HUES64 (cell line): ENCODE results near the gene MUC5B.

ENCODE experiments used
- H3K27ac ChIP-seq: 2 replicates; pipeline ENCODE4 v1.7.0; 2013; ENCODE audit warnings: low read depth, low read length, inconsistent platforms
- H3K27me3 ChIP-seq: 2 replicates; pipeline ENCODE4 v1.6.1; 2013; ENCODE audit warnings: mild to moderate bottlenecking, low read length; ENCODE audit not compliant: insufficient read depth
- H3K36me3 ChIP-seq: 2 replicates; pipeline ENCODE4 v1.6.1; 2013; ENCODE audit warnings: mild to moderate bottlenecking, low read length; ENCODE audit not compliant: insufficient read depth
- H3K4me1 ChIP-seq: 2 replicates; pipeline ENCODE4 v1.6.1; 2013; ENCODE audit warnings: mild to moderate bottlenecking, low read length, moderate library complexity; ENCODE audit not compliant: insufficient read depth
- H3K4me3 ChIP-seq: 2 replicates; pipeline ENCODE4 v1.5.1; 2013; ENCODE audit warnings: mild to moderate bottlenecking, low read length, moderate library complexity
- H3K9ac ChIP-seq: 2 replicates; pipeline ENCODE4 v1.6.1; 2013; ENCODE audit warnings: mild to moderate bottlenecking, low read depth, low read length
- H3K9me3 ChIP-seq: 2 replicates; pipeline ENCODE4 v1.6.1; 2013; ENCODE audit warnings: low read depth, low read length; ENCODE audit not compliant: insufficient read depth
- WGBS: fragments of 150-250, 120-280 bp; methylation state at CpG from one replicate; pipeline ENCODE4 v1.1.7; 2013; ENCODE audit warnings: missing lambda C conversion rate; 5-methylcytosine and 5-hydroxymethylcytosine counted together

MUC5B gene

GRCh38 chr11:1193326-1194230 lies 29.3 kb upstream of the MUC5B start:
- Histone ChIP-seq H3K9ac (no peak overlapping the region), H3K9me3 (no peaks in the 10 kb centered on the region), H3K4me3 (no peak overlapping the region), H3K27ac (no peak overlapping the region), H3K27me3 (no peaks in the 10 kb centered on the region), H3K4me1 (no peaks in the 10 kb centered on the region), H3K36me3 (no peaks in the 10 kb centered on the region)
- 92% methylated on average over 43 of the region's 43 CpGs for WGBS

- no peak overlapping the region for H3K27ac ChIP-seq
- H3K4me3 ChIP-seq = no peak overlapping the region
- no peak overlapping the region for H3K9ac ChIP-seq
- H3K36me3 ChIP-seq = no peaks in the 10 kb centered on the region
- H3K9me3 ChIP-seq = no peaks in the 10 kb centered on the region
- WGBS = 95% methylated on average over 59 of the region's 59 CpGs
- H3K4me1 ChIP-seq = no peaks in the 10 kb centered on the region
- H3K27me3 ChIP-seq = no peaks in the 10 kb centered on the region
These were observed 28.5 kb upstream of the MUC5B start for GRCh38 chr11:1194231-1194976.

- 90% methylated on average over 30 of the region's 32 CpGs for WGBS
These were observed 27.7 kb upstream of the MUC5B start for GRCh38 chr11:1194977-1195681.

GRCh38 chr11:1195682-1196515 lies 27.0 kb upstream of the MUC5B start:
- no peak overlapping the region for H3K9ac ChIP-seq
- WGBS = 94% methylated on average over 41 of the region's 41 CpGs
- H3K4me1 ChIP-seq = no peaks in the 10 kb centered on the region
- no peak overlapping the region for H3K27ac ChIP-seq
- no peaks in the 10 kb centered on the region for H3K36me3 ChIP-seq
- no peaks in the 10 kb centered on the region for H3K27me3 ChIP-seq
- no peak overlapping the region for H3K4me3 ChIP-seq
- H3K9me3 ChIP-seq = no peaks in the 10 kb centered on the region

More at GRCh38 chr11:1194977-1195681, 27.7 kb upstream of the MUC5B start:
- no peaks in the 10 kb centered on the region for H3K9me3 ChIP-seq
- H3K4me3 ChIP-seq = no peak overlapping the region
- H3K36me3 ChIP-seq = no peaks in the 10 kb centered on the region
- no peaks in the 10 kb centered on the region for H3K4me1 ChIP-seq
- H3K9ac ChIP-seq = no peak overlapping the region
- H3K27ac ChIP-seq = no peak overlapping the region
- no peaks in the 10 kb centered on the region for H3K27me3 ChIP-seq

GRCh38 chr11:1196516-1197391 lies 26.1 kb upstream of the MUC5B start:
- Histone ChIP-seq H3K27ac (no peak overlapping the region), H3K27me3 (no peaks in the 10 kb centered on the region), H3K36me3 (no peaks in the 10 kb centered on the region), H3K4me1 (no peaks in the 10 kb centered on the region), H3K9me3 (no peaks in the 10 kb centered on the region), H3K9ac (no peak overlapping the region), H3K4me3 (no peak overlapping the region)
- 93% methylated on average over 28 of the region's 28 CpGs for WGBS

- no peaks in the 10 kb centered on the region for H3K36me3 ChIP-seq
- H3K9ac ChIP-seq = no peak overlapping the region
- no peaks in the 10 kb centered on the region for H3K9me3 ChIP-seq
- no peak overlapping the region for H3K4me3 ChIP-seq
- H3K27ac ChIP-seq = no peak overlapping the region
- H3K27me3 ChIP-seq = no peaks in the 10 kb centered on the region
- 92% methylated on average over 29 of the region's 29 CpGs for WGBS
- no peaks in the 10 kb centered on the region for H3K4me1 ChIP-seq
These were observed 25.4 kb upstream of the MUC5B start for GRCh38 chr11:1197431-1197885.

- no peak overlapping the region for H3K27ac ChIP-seq
- no peak overlapping the region for H3K4me3 ChIP-seq
- no peaks in the 10 kb centered on the region for H3K36me3 ChIP-seq
- no peaks in the 10 kb centered on the region for H3K4me1 ChIP-seq
- WGBS = 88% methylated on average over 33 of the region's 33 CpGs
- no peaks in the 10 kb centered on the region for H3K9me3 ChIP-seq
- no peak overlapping the region for H3K9ac ChIP-seq
- no peaks in the 10 kb centered on the region for H3K27me3 ChIP-seq
These were observed 24.8 kb upstream of the MUC5B start for GRCh38 chr11:1197886-1198560.

- WGBS = 94% methylated on average over 26 of the region's 26 CpGs
- H3K27me3 ChIP-seq = no peaks in the 10 kb centered on the region
- no peaks in the 10 kb centered on the region for H3K36me3 ChIP-seq
- no peak overlapping the region for H3K9ac ChIP-seq
- H3K9me3 ChIP-seq = no peaks in the 10 kb centered on the region
- H3K4me3 ChIP-seq = no peak overlapping the region
- H3K27ac ChIP-seq = no peak overlapping the region
- no peaks in the 10 kb centered on the region for H3K4me1 ChIP-seq
These were observed 24.2 kb upstream of the MUC5B start for GRCh38 chr11:1198561-1199240.

- Histone ChIP-seq H3K9ac (no peak overlapping the region), H3K36me3 (no peaks in the 10 kb centered on the region), H3K9me3 (no peaks in the 10 kb centered on the region), H3K27ac (no peak overlapping the region), H3K27me3 (no peaks in the 10 kb centered on the region), H3K4me3 (no peak overlapping the region), H3K4me1 (no peaks in the 10 kb centered on the region)
- WGBS = 87% methylated on average over 27 of the region's 27 CpGs
These were observed 23.6 kb upstream of the MUC5B start for GRCh38 chr11:1199241-1199750.
